Right renal cortex interstitium (tissue), 3 donors: ENCODE measurements around the gene NCOA5. TPM values are rescaled to one million over a fixed set of nuclear protein-coding genes. Genes with fewer than 3 reads are reported as not detected.

Experiments used
- DNase-seq, 3 donors: peaks; one replicate each; pipeline ENCODE4 v3.0.0-alpha.2; 2013; ENCODE audit warnings: low read depth in 3 of 3, low spot score in 2 of 3
- polyA plus RNA-seq, 3 donors: library from polyadenylated mRNA; unstranded; fragments of 120-200 nt; gene quantifications; one replicate each; pipeline ENCODE4 v1.2.1, GENCODE V29; 2013; ENCODE audit not compliant: insufficient read length in 3 of 3

The NCOA5 gene
- polyA plus RNA-seq, 3 donors = 55.1 to 57.7 (median 57.0) TPM

GRCh38 chr20:46047821-46048220, 41.9 kb downstream of the NCOA5 start:
- no peak for DNase-seq

GRCh38 chr20:46046588-46047310, 43.0 kb downstream of the NCOA5 start:
- no peak for DNase-seq

GRCh38 chr20:46044896-46045295, 44.9 kb downstream of the NCOA5 start:
- no peak for DNase-seq

GRCh38 chr20:46043556-46043955, 46.2 kb downstream of the NCOA5 start:
- DNase-seq = no peak

GRCh38 chr20:46040902-46041535, 48.7 kb downstream of the NCOA5 start:
- DNase-seq = peak in 2 of 3 donors; percentile 31 to 68

GRCh38 chr20:46037036-46037435, 52.7 kb downstream of the NCOA5 start:
- DNase-seq = no peak

- no peak for DNase-seq
These were observed 53.4 kb downstream of the NCOA5 start for GRCh38 chr20:46036370-46036769.

- DNase-seq = no peak
These were observed 54.0 kb downstream of the NCOA5 start for GRCh38 chr20:46035713-46036112.

- no peak for DNase-seq
These were observed 54.5 kb downstream of the NCOA5 start for GRCh38 chr20:46035253-46035652.

- DNase-seq = no peak
These were observed 55.7 kb downstream of the NCOA5 start for GRCh38 chr20:46034039-46034438.

- DNase-seq = no peak
These were observed 58.0 kb downstream of the NCOA5 start for GRCh38 chr20:46031701-46032254.

- no peak for DNase-seq
These were observed 58.7 kb downstream of the NCOA5 start for GRCh38 chr20:46031014-46031569.

GRCh38 chr20:46030284-46031013, 59.3 kb downstream of the NCOA5 start:
- no peak for DNase-seq

GRCh38 chr20:46028772-46029371, 60.9 kb downstream of the NCOA5 start, which contains the start of gene SLC12A5:
Gene SLC12A5 (plus strand): TSS chr20:46029215. CDS start chr20:46029345, 130 bp downstream.
- no peak for DNase-seq

GRCh38 chr20:46028110-46028509, 61.7 kb downstream of the NCOA5 start:
- no peak for DNase-seq

- DNase-seq = peak in 2 of 3 donors; percentile 43 to 68
These were observed 62.4 kb downstream of the NCOA5 start for GRCh38 chr20:46027245-46027853.

GRCh38 chr20:46025376-46025783, 64.4 kb downstream of the NCOA5 start:
- DNase-seq = no peak

GRCh38 chr20:46023999-46024398, 65.8 kb downstream of the NCOA5 start:
- no peak for DNase-seq

GRCh38 chr20:46023148-46023484, 66.6 kb downstream of the NCOA5 start:
- DNase-seq = no peak
